Omental fat pad (tissue), 4 donors: ENCODE data around the gene DCHS1. TPM values are rescaled to one million over a fixed set of nuclear protein-coding genes. Genes with fewer than 3 reads are reported as not detected.

Experiments used
- ATAC-seq: fragments of 150-250 bp; one replicate; pipeline ENCODE4 v1.9.1; 2016; ENCODE audit warnings: mild to moderate bottlenecking, moderate library complexity; ENCODE audit not compliant: low FRiP score
- DNase-seq: peaks from one replicate; pipeline ENCODE4 v3.0.0-alpha.2; 2019; ENCODE audit warnings: low spot score
- CTCF ChIP-seq, 3 donors: fragments of 450-650 bp; IDR thresholded peaks; one replicate each; pipeline ENCODE4 v1.5.1; 2016 to 2017; ENCODE audit warnings: antibody characterized with exemption in 3 of 3, mild to moderate bottlenecking in 3 of 3, moderate library complexity in 2 of 3
- total RNA-seq, 4 donors: library from RNA; depleted of rRNA; stranded (reverse); fragments of >200 nt; gene quantifications; one replicate each; pipeline ENCODE4 v1.1.0, GENCODE V29; 2016

Gene DCHS1
- total RNA-seq, 4 donors from 2014 or later: 12.6 to 26.3 (median 19.4) TPM

GRCh38 chr11:6646071-6646470, 9.5 kb downstream of the DCHS1 start:
- ATAC-seq (peak; percentile 27), DNase-seq (no peak)
- no peak for TF ChIP-seq CTCF (IDR thresholded peaks at IDR 0.05)

GRCh38 chr11:6642957-6643356, 12.7 kb downstream of the DCHS1 start:
- TF ChIP-seq CTCF (IDR thresholded peaks at IDR 0.05): no peak
- ATAC-seq (no peak), DNase-seq (no peak)

GRCh38 chr11:6640985-6641701, 14.5 kb downstream of the DCHS1 start:
- no peak for DNase-seq
- no peak for ATAC-seq
- no peak for TF ChIP-seq CTCF (IDR thresholded peaks at IDR 0.05)

GRCh38 chr11:6640036-6640984, 15.3 kb downstream of the DCHS1 start:
- ATAC-seq (no peak), DNase-seq (no peak)
- no peak for TF ChIP-seq CTCF (IDR thresholded peaks at IDR 0.05)

GRCh38 chr11:6638429-6638828, 17.2 kb downstream of the DCHS1 start:
- TF ChIP-seq CTCF (IDR thresholded peaks at IDR 0.05): no peak
- DNase-seq (no peak), ATAC-seq (no peak)

GRCh38 chr11:6637871-6638270, 17.7 kb downstream of the DCHS1 start:
- ATAC-seq (peak; percentile 67), DNase-seq (no peak)
- no peak for TF ChIP-seq CTCF (IDR thresholded peaks at IDR 0.05)
